ENCODE results near the gene ATP2A1. TPM values are rescaled to one million over a fixed set of nuclear protein-coding genes. Genes with fewer than 3 reads are reported as not detected.

ATP2A1 gene
- total and polyA plus RNA-seq, 2 of the 13 experiments (the other 11 are each of a cell fraction or from before 2014, with no cell fraction given) = 3.2 to 12.5 TPM

DNA sequence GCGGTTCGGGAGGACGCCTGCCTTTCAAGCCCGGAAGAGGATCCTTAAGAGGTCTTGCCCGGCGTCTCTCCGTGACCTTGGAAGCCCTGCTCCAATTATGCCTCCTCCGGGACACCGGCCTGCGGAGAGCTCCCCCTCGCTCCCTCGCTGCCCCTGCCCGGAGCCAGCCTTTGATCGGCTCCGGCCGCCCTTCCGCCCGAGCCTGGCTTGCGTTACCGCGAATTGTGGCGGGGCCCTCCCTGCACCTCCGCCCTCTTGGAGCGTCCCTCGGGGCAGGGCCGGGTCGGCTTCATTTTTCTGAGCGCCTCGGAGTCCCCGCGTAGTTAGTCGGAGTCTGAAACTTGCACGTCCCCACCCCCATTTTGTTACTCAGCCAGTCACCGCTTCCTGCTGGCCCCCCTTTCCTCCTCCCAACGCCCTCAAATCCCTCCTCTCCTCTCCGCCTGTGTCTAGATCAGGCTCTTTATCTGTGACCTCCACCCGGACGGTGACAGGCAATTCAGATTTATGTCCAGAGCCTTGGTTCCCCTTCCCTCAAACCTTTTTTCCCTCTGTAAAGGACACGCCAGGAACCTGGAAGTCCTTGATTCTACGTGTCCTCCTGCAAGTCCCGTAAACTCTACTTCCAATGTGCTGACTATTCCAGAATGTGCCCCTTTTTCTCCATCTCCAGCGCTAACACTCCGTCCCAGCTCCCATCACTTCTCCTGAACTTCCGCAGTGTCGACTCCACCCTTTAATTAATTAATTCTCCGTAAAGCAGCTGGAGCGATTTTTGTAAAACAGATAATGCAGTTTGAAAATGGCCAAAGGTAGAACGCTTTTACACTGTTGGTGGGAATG is 47.3 kb downstream of the ATP2A1 start (continued):
- no peak for TF ChIP-seq FOSL1 (CRISPR knock-in tag; IDR thresholded peaks at IDR 0.05; ENCODE audit: borderline replicate concordance)
- TF ChIP-seq, protein P1, sequence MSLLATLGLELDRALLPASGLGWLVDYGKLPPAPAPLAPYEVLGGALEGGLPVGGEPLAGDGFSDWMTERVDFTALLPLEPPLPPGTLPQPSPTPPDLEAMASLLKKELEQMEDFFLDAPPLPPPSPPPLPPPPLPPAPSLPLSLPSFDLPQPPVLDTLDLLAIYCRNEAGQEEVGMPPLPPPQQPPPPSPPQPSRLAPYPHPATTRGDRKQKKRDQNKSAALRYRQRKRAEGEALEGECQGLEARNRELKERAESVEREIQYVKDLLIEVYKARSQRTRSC (CRISPR knock-in tag; IDR thresholded peaks at IDR 0.05; ENCODE audit: low read depth) = no peak
- TF ChIP-seq, protein P2, sequence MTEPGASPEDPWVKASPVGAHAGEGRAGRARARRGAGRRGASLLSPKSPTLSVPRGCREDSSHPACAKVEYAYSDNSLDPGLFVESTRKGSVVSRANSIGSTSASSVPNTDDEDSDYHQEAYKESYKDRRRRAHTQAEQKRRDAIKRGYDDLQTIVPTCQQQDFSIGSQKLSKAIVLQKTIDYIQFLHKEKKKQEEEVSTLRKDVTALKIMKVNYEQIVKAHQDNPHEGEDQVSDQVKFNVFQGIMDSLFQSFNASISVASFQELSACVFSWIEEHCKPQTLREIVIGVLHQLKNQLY (CRISPR knock-in tag; IDR thresholded peaks at IDR 0.05) = 0 out of 2 replicates have a peak, but pooled peaks have one; percentile 20
- TF ChIP-seq, protein P3, sequence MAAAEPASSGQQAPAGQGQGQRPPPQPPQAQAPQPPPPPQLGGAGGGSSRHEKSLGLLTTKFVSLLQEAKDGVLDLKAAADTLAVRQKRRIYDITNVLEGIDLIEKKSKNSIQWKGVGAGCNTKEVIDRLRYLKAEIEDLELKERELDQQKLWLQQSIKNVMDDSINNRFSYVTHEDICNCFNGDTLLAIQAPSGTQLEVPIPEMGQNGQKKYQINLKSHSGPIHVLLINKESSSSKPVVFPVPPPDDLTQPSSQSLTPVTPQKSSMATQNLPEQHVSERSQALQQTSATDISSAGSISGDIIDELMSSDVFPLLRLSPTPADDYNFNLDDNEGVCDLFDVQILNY (CRISPR knock-in tag; conservative IDR thresholded peaks at IDR 0.05) = 0 out of 2 replicates have a peak, but pooled peaks have one; percentile 27
- no peak for TF ChIP-seq SAFB2 (CRISPR knock-in tag; IDR thresholded peaks at IDR 0.05; ENCODE audit: borderline replicate concordance, low read depth)
- no peak for TF ChIP-seq NFE2L1 (CRISPR knock-in tag; IDR thresholded peaks at IDR 0.05; ENCODE audit: borderline replicate concordance)
- TF ChIP-seq RFXANK (CRISPR knock-in tag; IDR thresholded peaks at IDR 0.05) = no peak
- no peak for TF ChIP-seq FOXC1 (CRISPR knock-in tag; IDR thresholded peaks at IDR 0.05; ENCODE audit: borderline replicate concordance)
- TF ChIP-seq, protein P4, sequence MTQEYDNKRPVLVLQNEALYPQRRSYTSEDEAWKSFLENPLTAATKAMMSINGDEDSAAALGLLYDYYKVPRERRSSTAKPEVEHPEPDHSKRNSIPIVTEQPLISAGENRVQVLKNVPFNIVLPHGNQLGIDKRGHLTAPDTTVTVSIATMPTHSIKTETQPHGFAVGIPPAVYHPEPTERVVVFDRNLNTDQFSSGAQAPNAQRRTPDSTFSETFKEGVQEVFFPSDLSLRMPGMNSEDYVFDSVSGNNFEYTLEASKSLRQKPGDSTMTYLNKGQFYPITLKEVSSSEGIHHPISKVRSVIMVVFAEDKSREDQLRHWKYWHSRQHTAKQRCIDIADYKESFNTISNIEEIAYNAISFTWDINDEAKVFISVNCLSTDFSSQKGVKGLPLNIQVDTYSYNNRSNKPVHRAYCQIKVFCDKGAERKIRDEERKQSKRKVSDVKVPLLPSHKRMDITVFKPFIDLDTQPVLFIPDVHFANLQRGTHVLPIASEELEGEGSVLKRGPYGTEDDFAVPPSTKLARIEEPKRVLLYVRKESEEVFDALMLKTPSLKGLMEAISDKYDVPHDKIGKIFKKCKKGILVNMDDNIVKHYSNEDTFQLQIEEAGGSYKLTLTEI (CRISPR knock-in tag; conservative IDR thresholded peaks at IDR 0.05) = no peak
- TF ChIP-seq, protein P5, sequence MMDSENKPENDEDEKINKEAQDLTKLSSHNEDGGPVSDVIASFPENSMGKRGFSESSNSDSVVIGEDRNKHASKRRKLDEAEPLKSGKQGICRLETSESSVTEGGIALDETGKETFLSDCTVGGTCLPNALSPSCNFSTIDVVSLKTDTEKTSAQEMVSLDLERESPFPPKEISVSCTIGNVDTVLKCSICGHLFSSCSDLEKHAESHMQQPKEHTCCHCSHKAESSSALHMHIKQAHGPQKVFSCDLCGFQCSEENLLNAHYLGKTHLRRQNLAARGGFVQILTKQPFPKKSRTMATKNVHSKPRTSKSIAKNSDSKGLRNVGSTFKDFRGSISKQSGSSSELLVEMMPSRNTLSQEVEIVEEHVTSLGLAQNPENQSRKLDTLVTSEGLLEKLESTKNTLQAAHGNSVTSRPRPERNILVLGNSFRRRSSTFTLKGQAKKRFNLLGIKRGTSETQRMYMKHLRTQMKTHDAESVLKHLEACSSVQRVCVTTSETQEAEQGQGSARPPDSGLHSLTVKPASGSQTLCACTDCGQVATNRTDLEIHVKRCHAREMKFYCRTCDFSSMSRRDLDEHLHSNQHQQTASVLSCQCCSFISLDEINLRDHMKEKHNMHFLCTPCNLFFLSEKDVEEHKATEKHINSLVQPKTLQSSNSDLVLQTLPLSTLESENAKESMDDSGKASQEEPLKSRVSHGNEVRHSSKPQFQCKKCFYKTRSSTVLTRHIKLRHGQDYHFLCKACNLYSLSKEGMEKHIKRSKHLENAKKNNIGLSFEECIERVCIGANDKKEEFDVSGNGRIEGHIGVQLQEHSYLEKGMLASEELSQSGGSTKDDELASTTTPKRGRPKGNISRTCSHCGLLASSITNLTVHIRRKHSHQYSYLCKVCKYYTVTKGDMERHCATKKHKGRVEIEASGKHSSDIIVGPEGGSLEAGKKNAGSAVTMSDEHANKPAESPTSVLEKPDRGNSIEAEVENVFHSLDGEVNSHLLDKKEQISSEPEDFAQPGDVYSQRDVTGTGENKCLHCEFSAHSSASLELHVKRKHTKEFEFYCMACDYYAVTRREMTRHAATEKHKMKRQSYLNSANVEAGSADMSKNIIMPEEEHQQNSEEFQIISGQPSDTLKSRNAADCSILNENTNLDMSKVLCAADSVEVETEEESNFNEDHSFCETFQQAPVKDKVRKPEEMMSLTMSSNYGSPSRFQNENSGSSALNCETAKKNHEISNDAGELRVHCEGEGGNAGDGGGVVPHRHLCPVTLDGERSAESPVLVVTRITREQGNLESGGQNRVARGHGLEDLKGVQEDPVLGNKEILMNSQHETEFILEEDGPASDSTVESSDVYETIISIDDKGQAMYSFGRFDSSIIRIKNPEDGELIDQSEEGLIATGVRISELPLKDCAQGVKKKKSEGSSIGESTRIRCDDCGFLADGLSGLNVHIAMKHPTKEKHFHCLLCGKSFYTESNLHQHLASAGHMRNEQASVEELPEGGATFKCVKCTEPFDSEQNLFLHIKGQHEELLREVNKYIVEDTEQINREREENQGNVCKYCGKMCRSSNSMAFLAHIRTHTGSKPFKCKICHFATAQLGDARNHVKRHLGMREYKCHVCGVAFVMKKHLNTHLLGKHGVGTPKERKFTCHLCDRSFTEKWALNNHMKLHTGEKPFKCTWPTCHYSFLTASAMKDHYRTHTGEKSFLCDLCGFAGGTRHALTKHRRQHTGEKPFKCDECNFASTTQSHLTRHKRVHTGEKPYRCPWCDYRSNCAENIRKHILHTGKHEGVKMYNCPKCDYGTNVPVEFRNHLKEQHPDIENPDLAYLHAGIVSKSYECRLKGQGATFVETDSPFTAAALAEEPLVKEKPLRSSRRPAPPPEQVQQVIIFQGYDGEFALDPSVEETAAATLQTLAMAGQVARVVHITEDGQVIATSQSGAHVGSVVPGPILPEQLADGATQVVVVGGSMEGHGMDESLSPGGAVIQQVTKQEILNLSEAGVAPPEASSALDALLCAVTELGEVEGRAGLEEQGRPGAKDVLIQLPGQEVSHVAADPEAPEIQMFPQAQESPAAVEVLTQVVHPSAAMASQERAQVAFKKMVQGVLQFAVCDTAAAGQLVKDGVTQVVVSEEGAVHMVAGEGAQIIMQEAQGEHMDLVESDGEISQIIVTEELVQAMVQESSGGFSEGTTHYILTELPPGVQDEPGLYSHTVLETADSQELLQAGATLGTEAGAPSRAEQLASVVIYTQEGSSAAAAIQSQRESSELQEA (CRISPR knock-in tag; IDR thresholded peaks at IDR 0.05; ENCODE audit: not compliant biosample characterization) = peak; percentile 64
- TF ChIP-seq, protein P6, sequence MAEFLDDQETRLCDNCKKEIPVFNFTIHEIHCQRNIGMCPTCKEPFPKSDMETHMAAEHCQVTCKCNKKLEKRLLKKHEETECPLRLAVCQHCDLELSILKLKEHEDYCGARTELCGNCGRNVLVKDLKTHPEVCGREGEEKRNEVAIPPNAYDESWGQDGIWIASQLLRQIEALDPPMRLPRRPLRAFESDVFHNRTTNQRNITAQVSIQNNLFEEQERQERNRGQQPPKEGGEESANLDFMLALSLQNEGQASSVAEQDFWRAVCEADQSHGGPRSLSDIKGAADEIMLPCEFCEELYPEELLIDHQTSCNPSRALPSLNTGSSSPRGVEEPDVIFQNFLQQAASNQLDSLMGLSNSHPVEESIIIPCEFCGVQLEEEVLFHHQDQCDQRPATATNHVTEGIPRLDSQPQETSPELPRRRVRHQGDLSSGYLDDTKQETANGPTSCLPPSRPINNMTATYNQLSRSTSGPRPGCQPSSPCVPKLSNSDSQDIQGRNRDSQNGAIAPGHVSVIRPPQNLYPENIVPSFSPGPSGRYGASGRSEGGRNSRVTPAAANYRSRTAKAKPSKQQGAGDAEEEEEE (CRISPR knock-in tag; IDR thresholded peaks at IDR 0.05; ENCODE audit: borderline replicate concordance) = no peak
- TF ChIP-seq MEIS1 (CRISPR knock-in tag; IDR thresholded peaks at IDR 0.05; ENCODE audit: borderline replicate concordance) = peak; percentile 81

Measured in HepG2 (cell line).